ENCODE data around the gene SPAG17.

Gene SPAG17

DNA sequence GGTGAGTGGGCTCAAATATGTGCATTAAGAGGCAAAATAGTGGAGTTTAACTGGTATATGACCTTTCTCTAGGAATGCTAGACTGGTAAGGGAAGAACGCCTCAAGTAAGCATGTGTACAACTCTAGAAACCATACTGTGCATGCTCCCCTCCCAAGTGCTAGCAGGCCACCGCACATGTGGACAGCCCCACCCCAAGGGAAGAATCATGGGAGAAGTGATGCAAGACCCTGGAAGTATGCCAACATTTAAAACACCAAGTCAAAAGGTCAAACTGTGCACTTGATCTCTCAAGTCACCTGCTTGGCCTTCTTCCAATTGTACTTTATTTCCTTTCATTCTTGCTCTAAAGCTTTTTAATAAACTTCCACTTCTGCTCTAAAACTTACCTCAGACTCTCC is 135.0 kb downstream of the SPAG17 start:
- no peak for DNase-seq

DNA sequence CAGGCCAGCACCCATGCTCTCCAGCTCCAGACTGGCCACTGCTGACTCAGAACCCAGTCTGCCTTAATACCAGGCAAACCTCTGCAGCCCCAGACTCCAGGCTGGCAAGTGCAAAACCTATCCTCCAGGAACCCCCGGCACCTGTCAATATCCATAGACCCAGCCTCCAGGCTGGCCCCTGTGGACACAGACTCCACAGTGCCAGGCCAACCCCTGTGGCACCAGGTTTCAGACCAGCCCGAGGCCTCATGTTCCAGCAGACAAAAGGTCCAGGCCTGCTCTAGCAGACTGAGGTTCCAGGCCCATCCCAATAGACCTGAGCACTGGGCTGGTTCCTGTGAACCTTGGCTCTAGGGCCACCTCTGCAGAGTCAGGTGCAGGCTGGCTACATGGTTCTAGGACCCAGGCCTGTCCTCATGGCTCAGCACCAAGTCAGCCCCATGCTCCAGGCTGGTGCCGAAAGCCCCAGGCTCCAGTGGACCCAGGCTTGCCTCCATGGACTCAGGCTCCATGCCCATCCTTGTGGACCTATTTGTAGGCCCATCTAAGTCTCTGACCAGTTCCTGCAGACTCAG is 137.3 kb downstream of the SPAG17 start:
- no peak for DNase-seq

DNA sequence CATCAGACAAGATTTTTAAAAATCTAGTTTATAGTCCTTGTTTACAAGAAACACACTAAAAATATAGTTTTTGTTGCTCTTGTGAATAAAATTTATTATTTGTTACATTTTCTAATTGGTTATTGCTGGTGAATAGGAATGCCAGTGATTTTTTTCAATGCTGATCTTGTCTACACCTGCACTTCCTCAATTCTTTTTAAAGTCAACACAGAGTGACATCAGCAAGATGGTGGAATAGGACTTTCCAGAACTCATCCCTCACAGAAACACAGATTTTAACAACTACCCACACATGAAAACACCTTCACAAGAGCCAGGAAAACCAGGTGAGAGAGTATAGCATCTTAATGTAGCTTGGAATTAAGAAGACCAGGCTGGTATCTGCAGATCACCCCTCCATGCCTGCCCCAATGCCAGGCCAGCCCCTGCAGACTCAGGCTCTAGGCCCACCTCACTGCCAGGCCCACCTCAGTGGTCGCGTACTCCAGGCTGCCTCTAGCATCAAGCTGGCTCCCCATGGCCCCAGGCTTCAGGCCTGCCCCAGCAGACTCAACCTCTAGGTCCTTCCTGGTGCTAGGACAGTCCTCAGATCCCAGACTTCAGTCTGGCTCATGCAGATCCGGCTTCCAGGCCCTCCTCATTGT is 137.9 kb downstream of the SPAG17 start:
- no peak for DNase-seq

DNA sequence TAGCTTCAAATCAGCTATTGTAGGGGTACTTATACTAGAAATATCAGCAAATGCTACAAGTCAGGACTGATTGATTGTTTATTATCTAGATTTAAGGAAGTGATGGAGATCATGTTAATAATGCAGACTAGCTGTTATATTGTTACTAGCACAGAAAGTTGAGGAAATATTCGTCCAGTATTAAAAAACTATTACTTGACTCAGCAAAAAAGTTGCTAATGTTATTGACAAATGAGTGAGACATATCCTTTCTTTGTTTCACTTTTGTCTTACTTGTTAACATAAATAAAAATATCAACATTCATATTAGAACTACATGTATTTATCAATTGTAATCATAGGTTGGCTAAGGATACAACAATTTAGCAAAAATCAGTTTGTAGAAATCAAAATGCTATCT is 141.4 kb downstream of the SPAG17 start:
- no peak for DNase-seq

DNA sequence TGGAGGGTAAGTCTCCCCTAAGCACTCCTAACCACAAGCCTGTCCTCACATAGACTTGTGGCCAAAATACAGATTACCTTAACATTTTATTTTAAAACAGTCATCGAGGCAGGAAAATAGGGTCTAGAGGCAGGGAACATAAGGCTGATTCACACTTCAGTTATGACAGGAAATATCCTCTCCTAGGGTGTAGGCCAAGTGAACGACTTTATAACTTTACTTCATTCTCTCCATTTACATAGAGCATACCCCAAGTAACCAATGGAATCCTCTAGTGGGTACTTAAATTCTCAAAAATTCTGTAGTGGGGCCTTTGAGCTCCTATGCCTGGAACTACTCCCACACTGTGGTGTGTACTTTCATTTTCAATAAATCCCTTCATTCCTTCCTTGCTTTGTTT is 142.5 kb downstream of the SPAG17 start:
- DNase-seq: no peak

DNA sequence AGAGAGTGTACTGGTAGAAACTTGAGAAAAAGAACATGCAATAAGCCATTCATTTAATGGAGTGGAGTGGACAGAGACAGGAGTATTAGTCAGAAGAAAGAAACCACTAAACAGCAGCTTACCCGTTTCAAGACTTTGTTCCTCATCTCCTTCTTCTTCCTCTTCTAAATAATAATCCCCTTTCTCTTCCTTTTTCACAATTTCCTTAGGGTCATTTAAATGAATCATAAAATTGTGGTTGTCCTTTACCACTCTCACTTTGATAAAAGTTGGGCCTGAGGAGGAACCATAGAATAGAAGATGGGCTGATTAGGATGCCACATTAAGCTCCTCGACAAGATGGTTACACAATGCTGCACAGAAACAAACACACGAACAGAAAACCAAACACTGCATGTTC is 145.9 kb downstream of the SPAG17 start:
- DNase-seq: no peak

DNA sequence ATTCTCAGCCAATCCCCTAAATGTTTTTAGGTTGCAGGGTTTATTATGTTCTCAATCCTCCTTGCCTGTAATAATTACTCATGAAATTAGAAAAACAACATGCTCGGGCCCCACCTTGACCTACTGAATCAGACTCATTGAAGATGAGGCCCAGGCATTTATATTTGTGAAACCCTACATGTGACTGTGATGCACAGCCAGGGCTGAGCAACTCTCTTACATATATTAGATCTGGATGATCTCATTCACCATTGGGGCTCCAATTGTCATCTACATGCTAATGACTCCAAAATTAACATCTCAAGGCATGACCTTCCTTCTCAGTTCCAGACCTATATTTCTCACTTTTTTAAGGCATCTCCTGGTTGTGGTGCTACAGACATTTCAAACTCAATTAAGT is 152.1 kb downstream of the SPAG17 start:
- DNase-seq: no peak

DNA sequence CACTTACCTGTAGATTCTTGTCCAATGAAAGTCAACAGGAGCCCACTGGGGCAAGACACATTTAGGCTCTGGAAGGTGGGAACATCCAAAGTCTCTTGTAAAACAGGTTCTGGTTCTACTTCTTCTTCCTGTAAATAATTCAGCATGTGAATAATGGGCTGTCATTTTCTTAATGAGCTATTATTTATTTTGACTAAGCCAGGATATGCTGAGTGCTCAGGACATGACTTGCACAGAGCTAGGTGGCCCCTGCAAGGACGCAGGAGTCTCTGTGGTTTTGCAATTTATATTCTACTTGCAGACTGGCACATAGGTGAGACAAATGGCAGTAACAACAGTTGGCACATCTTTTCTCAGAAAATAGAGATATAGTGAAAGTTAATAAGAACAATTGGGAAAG is 156.8 kb downstream of the SPAG17 start:
- no peak for DNase-seq

DNA sequence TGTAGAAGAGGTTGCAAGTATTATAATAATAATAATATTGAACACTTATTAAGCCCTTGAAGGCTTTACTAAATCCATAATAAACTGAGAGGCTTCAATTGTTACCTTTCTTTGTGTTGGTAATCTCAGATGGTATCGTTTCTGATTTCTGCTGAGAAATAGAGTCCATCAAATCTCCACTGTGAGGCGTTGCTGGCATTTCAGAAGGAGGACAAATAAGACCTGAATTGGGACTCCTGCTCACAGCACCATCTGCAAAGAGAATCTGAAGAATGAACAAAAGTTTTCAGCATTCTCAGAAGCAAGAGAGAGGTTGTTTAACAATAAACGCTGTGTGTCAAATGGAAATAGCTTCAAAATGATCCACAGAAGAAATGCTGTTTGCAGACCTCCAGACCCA is 161.8 kb downstream of the SPAG17 start:
- no peak for DNase-seq

DNA sequence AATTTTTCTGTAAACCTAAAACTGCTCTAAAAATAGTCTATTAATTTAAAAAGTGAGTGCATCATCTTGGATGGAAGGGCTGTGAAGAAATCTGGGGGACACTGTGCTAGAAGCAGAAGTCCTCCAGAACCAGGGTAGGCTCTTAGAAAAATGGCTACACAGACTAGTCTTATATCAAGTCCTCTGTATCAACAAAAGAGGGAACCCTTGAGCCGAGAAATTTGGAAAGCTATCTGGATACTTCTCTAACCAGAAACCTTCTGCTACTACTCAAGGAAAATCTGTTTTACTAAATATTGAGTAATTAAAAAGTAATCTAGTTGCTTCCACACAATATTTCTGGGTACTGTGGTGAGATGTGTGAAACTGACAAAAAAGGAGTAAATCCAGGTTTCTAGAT is 163.4 kb downstream of the SPAG17 start:
- no peak for DNase-seq

DNA sequence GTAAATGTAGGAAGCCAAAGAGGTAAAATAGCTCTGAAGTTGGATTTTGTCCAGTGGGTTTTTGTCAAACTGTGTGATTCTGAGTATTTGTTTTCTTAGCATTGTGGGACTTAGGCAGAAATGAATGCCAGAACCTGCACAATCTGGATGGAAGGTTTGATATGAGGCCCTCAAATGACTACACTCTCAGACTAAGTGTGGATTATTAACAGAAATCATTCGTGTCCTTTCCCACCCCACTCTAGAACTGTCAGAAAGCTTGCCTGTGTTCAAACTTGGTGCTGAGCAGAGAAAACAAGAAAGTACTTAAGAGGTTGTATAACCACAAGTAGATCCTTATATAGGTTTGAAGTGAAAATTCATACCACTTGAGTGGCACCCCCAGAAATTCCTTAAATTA is 167.0 kb downstream of the SPAG17 start:
- no peak for DNase-seq

DNA sequence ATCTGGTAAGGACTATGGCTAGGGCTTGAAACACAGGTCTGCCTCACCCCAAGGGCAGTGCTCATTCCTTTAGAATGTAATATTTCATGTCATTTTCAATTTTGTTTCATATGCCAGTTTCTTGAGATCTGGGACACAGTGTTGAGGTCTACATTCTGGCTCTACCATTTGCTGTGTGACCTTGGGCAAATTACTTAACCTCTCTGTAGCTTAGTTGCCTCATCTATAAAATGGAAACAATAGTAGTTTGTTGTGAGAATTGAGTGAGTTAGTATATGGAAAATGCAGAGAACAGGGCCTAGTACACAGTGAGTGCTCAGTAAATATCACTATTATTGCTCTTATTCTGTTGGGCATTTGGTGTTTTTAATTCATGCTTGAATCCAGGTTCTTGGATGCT is 171.1 kb downstream of the SPAG17 start:
- DNase-seq: no peak

DNA sequence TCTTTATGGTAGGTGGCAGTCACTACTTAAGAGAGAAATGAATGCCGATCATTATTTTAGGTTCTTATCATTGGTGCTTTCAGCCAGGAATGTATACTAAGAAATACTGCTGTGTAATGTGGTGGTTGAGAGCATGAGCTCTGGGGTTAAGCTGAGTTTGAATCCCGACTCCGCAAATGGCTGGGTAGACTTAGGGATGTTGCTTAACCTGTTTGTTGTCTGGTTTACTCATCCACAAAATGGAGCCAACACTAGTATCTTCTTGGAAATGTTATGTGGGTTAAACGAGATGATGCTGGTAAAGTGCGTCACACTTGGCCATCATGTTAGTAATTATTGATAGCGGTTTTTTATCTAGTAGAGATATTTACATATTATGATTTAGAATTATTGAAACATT is 171.7 kb downstream of the SPAG17 start:
- no peak for DNase-seq

DNA sequence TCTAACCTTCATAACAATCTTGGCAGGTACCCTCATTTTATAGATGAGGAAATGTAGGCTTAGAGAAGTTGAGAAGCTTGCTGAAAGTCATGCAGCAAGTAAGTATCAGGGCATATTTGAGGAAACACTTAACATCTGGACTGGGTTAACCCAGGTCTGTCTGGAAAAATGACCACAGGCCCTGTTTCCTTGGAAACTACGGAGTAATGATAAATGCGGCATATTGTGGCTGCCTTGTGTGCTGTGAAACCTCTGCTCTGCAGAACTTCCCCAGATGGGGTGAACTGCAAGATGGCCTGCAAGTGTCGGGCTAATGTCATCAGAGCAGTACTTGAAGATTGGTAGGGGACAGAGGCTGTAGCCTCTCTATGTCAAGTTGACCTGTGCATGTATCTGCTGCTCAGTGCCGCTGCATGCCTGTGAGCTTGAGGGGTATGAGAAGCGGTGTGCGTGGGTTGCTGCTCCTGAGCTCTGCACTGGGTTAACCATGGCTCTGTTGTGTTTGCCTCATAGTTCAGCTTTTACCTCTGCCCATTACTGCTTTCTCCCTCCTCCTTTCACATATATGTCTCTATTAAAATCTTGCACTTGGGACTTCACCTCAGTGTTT is 172.4 kb downstream of the SPAG17 start:
- DNase-seq: no peak

DNA sequence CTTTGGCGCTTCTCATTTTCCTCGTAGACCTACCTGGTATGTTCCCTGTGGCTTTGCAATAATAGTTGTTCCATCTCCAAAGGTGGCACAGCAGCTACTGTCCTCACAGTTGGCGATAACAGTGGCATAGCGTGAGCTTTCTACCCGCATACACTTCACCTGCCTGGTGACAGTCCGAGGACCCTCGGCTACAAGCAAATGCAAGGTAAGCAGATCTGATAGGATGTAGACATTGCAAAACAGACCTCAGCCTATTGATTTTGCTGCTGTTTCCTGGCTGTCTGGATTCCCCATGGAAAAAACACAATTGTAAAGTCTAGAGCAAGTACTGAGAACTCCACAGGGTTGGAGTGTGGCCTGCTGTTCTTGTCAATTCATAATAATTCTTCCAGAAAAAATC is 177.0 kb downstream of the SPAG17 start:
- DNase-seq: no peak

DNA sequence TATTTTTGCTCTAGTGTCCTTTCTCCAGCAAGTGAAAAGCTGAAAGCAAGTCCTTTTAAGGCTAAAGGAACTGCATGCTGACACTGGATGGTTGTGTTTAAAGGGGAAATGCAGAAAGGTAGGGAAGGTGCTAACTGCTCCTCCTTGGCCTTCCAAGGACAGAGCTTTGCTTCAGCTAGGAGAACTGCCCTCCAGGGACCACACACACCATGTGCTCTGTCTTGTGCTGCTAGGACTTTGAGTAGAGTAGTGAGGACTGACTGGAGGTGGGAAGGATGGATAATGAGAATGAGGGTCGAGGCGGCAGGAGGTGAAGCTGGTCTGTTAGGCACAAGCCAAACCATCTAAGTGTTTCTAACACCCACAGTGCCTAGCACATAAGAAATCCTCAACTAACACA is 177.6 kb downstream of the SPAG17 start:
- no peak for DNase-seq

DNA sequence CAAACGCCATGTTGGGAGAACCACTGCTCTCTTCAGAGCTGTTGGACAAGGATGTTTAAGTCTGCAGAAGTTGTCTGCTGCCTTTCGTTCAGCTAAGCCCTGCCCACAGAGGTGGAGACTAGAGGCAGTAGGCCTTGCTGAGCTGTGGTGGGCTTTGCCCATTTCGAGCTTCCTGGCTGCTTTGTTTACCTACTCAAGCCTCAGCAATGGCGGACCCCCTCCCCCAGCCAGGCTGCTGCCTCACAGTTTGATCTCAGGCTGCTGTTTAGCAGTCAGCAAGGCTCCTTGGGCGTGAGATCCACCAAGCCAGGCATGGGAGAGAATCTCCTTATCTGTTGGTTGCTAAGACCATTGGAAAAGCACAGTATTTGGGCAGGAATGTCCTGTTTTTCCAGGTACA is 180.7 kb downstream of the SPAG17 start:
- DNase-seq: no peak

DNA sequence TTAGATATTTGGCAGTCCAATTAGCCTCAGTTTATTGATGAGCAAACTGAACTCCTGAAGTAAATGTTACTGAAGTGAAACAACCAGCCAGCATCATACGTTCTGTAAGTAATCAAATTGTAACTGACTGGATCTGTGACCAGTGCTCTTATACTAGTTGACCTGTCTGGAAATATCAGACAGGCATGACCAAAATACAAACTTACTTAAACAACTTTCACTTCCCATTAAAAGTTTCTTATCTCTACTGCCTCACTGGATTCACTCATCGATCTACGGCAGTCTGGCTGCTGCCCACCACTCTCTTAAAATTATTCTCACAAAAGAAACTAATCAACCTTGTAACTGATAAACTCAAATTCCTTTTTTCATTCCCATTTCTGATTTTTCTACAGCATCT is 199.1 kb downstream of the SPAG17 start:
- no peak for DNase-seq

DNA sequence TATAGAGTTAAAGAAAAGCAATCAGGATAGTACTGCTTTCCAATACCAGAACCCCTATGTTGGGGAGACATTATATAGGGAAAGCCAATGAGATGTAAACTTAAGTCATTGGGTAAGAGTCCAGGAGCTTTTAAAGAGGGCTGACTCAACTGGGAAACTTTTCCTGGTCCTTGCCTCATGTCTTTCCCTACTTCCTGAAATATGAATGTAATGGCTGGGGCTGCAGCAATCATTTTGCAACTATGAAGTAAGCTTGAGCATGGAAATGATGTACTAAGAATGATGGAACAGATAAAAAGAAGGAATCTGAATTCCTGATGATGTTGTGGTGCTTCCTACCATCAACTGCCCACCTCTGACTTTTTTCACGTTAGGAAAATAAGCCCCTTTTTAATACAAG is 199.8 kb downstream of the SPAG17 start:
- no peak for DNase-seq

DNA sequence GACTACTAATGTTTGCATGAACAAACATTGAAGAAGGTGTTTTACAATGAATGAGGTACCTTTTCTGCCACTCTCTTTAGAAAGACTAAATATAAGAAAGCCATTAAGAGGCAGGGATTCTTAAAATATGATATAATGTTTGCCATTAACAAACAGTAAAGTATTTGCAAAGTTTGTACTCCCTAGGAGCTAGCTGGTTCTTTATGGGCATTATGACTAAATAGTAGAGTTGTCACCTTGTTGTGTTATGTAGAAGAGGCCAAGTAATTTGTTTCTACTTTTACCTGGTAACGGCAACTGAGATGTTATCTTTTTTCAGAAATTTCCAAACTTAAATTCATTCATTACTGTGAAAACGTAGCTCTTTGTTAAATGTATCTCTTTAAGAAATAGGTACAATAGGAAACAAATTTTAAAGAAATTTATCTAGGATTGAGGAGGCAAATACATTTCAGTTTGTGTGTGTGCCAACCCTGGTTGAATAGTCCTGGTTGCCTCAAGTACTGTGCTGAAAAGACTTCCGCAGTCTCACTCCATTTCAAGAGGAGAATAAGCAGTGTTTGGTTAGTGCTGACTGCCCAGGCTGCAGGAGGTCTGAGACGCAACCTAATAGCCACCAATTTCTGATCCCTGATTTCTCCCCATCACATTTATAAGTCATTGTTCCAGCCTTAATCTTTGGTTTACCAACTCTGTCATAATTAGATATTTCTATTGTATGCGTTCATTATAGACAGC is 203.4 kb downstream of the SPAG17 start:
- no peak for DNase-seq

DNA sequence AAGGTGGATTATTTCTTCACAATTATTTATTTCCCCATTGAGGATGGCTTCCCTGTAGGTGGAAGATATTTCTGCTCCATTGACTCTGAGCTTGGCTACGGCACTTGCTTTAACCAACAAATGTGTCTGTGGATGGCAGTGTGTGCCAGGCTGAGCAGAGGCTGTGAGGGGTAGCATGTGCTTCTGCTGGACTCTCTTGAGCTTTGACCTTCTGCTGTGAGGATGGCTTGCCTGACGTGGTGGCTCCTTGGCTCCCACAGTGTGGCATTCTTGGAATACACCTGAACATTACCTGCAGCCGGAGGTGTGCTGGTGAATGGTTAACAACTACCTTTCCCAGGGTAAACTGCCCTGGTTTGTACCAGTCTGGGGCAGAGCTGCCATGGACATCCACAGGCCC is 208.6 kb downstream of the SPAG17 start:
- DNase-seq: no peak

DNA sequence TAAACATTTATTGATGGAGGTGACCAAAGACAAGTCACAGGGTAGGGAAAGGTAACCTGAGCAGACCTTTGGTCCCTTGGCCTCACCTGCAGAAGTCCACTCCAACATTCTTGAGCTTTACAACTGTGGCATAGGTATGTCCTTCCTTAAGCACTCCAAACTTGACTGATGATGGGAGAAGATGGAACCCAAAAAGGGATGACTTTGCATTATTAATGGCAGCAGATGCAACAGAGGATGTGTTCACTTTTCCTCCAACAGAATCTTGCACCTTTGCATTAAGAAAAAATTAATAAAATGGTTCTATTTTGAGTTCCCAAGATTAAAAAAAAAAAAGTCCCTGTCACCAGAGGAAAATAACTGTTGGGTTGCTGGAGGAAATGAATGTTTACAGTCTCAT is 213.3 kb downstream of the SPAG17 start:
- no peak for DNase-seq

DNA sequence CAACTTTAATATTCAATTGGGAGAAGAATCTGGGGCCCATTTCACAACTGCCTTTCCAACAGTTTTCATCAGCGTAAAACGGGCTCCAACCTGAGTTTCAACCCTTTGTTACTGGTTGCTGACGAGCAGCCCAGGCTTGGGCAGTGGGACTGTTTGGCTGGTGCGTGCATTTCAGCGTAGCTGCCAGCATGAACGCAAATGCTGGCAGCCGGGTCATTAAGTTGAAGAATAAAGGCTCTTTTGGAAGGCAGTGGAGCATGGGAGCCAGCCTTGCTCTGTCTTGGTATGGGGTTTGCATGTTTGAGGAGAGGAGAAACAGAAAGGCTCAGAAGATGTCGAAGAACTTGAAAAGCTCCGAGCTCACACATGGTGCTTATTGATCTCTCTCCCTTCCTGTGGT is 214.8 kb downstream of the SPAG17 start:
- no peak for DNase-seq

DNA sequence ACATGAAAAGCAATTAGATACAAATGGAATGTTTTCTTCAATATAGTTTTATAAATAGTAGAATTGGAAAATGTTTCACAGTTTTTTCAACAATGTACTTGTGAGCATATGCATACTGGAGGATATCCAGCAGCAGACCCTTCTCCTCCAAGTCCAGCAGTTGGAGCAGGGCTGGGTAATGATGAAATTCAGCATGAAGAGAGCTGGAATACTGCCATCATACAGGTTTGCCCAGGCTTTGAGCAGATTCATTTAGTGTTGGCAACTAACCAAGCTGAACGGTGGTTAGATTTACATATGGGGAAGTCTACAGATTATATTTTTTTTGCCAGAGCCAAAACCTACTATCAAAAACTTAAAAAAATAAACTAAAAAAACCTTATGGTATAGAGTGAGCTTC is 217.1 kb downstream of the SPAG17 start:
- no peak for DNase-seq

All from activated CD4-positive, alpha-beta T cell treated with anti-CD3 and anti-CD28 coated beads for 48 hours (primary cell).